ENCODE data around the gene WWOX.

WWOX gene

DNA sequence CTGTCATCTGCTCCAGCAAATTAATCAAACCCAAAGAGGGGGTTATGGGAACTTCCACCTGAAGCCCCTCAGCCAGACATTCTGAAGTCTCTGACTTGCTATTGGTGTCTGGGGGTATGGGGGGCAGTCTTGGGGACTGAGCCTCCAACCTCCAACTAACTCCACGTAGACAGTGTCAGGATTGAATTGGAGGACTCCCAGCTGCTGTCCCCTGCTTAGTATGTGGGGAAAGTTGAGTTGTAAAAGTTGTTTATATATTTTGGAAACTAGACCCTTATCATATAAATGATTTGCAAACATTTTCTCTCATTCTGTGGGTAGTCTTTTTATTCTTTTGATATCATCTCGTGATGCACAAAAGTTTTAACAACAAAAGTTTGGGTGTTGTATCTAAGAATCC is 689.2 kb downstream of the WWOX start:
- DNase-seq = no peak

DNA sequence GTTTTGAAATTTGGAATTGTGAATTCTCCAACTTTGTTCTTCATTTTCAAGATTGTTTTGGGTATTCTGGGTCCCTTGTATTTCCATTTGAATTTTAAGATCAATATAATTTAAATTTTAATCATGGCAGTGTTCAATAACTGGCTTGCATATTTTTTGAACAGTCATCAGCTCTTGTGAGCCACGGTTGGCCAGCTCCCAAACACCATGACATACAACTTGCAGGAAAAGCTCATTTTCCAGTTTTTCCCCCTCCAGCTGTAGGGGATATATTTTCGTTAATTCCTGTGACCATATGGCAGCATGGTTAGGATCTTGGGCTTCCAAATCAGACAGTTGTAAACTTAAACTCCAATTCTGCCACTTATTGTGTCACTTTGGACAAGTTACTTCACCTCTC is 690.1 kb downstream of the WWOX start:
- DNase-seq = no peak

DNA sequence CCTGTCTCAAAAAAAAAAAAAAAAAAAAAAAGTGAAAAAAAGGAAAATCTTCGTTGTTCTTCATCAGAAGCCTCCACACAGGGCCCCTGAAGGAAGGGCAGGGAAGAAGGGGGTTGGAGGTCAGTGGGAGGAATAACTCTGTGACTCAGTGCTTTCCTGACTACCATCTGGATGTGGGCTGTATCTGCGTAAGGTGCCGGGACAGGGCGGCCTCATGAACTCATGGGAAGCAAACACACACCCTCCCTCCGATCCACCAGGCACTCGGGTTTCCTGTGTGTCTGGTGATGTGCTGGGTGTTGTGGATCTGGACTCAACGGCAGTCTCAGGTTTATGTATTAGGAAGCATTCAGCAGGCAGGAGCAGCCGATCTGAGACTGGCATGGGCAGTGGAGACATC is 691.6 kb downstream of the WWOX start:
- no peak for DNase-seq

DNA sequence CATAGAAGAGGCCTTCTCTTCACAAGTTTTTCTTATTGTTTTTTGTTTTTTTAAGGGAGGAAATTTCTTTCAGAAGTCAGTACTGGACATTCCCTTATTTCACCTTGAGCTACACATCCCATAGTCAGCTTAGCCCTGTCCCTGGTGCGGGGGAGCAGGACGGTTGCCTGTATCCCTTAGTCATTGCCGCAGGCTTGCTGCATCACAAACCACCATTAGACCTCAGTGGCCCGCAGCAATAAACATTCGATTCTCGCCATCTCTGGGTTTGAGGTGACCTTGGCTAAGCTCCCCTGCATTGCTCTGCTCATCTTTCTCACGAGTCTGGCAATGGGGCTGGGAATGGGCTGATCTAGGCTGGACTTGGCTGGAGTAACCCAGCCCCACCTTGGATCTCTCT is 692.5 kb downstream of the WWOX start:
- DNase-seq = no peak

DNA sequence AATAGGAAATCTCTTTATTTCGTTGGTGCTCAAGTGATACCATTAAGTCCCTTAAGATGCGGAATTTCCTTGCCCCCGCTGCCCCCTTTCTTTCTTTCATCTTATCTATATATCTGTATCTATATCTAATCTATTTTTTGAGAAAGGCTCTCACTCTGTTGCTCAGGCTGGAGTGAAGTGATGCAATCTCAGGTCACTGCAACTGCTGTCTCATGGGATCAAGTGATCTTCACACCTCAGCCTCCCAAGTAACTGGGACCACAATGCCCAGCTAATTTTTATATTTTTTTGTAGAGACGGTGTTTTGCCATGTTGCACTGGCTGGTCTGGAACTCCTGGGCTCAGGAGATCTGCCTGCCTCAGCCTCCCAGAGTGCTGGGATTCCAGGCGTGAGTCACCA is 693.5 kb downstream of the WWOX start:
- DNase-seq = no peak

DNA sequence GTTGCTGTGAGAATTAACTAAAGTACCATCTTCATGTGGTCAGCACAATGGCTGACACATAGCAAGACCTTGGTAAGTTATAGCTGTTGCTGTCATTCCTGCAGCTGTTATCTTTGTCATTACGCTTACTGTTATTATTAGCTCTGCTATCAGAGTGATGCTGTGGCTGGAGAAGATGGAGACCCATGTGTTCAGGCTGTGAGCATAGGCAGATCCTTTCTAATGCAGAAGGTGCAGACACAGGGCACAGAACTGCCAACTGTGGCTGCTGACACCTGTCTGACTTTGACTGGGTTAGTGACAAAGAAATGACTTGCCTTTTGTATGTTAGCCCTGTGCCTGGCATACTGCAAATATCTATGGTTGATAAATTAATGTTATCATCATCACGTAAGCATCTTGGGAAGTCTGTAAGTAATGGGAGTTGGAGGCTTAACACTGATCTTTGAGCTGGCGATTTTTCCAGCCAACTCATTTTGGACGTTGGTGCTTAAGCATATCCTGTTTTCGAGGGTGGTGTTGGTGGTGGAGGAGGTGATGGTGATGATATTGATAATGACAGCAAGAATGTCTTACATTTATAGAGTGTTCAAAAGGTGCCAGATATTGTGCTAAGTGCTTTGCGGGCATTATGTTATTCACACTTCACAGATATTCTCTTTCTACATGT is 695.3 kb downstream of the WWOX start:
- no peak for DNase-seq

DNA sequence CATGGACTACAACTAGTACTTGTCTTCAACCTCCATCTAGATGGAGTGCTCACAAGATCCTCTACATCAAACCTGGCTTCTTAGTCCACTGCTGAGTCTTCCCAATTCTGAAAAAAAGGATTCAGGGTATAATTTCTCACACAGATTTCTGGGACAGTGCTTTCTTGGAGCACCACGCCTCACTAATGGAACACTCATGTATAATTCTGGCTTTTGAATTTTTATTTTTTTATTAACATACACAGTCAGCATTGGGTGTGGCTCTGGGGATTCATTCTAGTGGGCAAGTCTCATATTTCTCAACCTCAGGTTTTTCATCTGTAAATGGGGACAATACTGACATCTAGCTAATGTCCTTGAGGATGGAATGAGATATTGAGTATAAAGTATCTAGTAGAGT is 696.0 kb downstream of the WWOX start:
- DNase-seq = no peak

DNA sequence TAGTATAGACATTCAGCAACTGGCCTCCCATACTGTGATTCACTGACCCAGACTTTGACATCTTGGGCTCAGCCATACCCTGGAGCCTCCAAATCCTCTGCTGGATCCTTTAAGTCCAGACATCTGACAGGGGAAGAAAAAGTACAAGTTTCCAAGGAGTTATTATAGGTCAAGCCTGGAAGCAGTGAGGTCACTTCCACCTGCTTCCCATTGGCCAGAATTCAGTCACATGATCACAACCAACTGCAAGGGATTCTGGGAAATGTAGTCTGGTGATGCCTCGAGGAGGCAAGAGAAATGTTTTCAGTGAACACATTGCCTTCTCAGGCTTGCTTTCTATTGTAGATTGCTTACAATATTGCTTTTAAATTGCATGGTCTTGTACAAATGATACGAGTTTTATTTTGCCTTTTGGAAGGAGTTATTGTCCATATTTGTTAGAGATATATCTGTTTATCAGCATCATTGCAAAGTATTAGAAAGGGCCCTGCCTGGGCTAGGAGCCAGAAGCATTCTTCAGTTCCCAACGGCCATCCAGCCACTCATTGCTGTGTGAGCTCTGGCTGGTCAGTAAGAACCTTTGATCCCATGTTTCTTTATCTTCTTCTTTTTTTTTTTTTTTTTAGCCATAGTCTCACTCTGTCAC is 696.9 kb downstream of the WWOX start:
- DNase-seq = no peak

DNA sequence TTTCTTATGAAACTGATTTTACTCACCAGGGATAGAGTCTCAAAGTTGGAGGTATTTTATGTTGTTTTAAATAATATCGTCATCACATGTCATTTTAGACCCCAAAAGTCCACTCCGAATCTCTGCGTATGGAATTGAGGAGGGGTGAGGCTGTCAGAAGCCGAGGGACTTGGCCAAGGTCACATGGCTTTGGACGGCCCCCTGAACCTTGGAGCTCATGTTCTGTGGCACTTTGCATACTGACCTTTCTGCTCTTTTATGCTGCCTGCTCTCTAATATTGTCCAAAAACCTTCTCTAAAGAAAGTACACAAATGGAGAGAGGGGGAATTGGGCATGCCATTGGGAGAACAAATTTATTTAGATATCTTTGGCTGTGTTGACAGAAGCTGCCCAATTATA is 700.0 kb downstream of the WWOX start:
- no peak for DNase-seq

DNA sequence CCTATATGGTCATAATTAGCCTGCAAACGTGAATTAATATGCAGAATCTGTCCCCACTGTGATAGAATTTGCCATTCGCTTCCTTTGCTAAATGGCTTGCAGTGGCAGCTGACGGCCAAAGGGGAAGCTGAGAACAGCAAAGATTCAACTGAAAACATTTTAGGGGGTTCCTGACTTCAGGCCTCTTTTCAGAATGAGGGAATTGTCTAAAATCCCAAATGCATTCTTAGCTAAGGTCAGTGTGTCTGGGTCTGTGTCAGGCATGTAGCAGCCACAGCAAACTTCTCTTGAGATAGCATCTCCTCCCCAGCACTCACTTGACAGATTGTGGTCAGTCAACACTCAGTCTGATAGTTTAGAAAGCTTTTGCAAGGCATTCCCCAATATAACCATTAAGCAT is 701.1 kb downstream of the WWOX start:
- no peak for DNase-seq

DNA sequence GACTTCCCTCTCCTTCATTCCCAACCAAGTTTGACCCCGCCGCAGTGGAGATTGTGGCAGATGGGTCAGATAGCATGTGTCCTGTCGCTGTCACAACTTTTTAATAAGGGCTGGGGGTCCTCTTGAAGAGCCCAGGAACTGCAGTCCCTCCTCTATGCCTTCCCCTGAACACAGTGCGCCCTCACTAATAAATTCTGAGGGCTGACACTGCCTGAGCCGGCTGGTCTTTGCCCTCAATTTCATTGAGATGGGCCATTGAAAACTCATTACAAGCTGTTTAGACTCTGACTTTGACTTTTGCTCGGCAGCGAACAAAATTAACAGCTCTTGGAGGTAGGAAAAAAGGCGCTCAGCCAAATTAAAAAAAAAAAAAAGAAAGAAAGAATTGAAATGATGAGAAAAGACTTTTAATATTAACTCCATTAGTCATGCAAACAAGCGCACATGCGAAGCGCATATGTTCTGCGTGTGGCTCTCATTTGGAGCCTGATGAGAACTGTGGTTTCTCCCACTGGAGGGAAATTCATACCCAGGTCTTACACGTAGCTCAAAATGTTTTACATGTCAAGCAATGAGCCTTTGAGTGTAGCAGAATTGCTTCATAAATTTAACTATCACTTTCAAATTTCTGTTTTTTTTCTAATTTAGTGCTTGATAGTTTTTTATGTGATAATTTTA is 704.7 kb downstream of the WWOX start:
- no peak for DNase-seq

DNA sequence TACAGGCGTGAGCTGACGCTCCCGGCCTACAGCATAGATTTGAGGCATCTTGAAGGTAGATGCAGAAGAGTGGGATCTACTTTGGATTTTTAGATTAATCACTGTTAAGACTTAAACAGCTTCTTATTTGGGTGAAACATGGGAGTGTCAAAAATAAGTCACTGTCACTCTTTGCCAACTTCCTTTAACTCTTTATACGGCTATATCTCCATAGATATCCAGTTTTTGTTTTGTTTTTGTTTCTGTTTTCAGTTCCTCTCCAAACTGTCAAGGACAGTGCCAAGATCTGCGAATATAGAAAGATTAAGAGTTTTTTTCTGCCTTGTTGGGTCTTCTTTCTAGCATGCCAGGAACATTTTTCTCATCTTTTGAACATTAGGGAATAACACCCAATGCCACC is 706.1 kb downstream of the WWOX start:
- DNase-seq = no peak

DNA sequence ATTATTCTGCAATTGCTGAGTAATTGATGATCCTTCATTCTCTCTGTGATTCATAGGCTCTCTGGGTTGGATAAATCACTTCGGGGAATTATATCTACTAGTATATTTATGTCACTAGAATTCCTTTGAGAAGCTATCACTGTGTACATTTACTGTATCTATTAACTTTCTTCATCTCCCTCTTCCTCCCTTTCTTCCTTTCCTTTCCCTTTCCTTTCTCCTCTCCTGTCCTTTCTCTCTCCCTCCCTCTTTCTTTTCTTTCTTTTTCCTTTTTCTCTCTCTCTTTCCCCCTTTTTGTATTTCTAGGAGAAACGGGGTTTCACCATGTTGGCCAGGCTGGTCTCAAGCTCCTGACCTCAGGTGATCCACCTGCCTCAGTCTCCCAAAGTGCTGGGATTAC is 711.8 kb downstream of the WWOX start:
- DNase-seq = no peak

DNA sequence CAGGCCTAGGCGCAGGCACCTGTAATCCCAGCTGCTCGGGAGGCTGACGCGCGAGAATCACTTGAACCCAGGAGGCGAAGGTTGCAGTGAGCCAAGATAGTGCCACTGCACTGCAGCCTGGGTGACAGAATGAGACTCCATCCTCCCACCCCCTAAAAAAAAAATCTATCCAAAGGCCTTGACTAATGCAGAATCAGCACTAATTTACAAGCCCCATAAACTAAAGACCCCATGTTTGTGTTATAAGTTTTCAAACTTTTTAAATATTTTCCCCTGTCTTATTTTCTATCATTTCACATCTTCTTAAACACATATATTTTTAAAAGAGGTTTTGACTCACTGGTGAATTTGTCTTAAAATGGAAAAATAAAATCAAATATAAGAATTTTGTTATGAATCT is 713.1 kb downstream of the WWOX start:
- no peak for DNase-seq

DNA sequence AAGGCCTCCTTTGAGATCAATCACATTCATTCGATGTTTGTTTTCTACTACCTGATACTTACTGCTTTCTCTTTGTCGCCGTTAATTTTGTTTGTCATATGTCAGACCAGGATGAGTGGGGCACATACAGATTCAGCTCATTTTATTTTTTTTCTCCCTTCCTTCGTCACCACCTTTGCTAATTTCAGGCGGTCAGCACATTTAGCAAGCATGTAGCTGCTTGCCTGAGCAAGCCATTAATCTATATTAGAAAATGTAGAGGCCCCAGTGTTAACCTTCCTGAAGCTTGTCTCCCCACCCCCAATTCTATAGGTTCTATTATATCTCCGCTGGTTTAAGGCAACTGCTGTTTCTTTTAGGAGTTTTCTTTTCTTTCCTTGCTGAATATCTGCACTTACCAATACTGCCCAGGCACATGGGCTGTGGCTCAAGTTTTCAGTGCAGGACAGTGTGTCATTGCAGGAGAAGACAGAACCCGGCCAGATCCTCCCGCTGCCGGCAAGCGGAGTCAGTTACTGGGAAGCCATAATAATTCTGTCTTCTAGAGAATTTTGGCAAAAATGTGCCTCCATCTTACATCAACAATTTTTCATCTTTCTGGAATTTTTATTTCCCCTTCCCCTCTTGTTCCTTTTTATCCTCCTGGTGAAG is 714.3 kb downstream of the WWOX start:
- DNase-seq = no peak

DNA sequence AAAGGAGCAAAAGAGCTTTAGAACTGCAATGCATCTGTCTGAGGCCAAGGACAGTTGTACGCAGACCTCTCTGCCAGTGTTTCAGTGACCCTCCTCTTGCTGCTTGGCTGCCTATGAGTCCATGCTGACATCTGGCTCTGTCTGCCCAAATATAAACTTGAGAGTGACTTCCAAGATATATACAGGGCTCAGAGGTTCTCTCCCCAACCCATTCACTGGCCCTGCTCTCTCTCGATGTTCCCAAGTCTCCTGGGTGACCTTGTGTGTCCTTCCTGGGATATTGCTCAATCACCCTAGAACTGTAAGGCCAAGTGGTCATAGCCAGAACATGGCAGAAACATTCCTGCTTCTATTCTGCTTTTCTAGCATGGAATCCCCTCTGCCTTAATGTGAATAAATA is 716.3 kb downstream of the WWOX start:
- DNase-seq = no peak

DNA sequence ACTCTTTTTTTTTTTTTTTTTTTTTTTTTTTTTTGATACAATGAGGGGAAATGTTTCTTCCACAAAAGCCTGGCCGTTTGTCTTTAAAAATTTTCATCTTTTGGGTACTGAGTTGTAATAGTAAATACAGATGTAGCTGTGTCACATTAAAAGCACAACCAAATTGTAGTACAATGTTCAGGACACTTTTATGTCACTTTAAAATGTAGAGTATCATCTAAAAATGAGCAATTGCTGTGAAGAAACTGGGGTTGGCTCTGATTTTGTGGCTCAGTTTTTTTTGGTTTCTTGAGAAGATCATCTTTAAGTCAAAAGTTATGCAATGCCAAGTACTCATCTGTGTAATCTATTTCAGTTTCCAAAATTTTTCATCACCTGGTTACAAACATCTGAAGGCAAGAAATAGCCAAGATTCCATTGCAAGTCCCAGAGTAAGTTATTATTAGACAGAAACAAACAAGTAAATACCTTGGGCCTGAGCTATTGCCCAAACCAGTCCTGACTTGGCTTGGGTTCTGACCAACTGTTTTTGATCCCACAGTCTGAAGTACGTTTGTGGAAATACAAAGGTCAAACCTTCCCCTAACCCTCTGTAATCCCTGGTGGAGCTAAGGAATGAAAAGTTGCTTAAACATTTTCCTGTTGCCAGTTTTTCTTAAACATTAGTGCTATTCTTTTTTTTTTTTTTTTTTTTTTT is 717.2 kb downstream of the WWOX start:
- no peak for DNase-seq

DNA sequence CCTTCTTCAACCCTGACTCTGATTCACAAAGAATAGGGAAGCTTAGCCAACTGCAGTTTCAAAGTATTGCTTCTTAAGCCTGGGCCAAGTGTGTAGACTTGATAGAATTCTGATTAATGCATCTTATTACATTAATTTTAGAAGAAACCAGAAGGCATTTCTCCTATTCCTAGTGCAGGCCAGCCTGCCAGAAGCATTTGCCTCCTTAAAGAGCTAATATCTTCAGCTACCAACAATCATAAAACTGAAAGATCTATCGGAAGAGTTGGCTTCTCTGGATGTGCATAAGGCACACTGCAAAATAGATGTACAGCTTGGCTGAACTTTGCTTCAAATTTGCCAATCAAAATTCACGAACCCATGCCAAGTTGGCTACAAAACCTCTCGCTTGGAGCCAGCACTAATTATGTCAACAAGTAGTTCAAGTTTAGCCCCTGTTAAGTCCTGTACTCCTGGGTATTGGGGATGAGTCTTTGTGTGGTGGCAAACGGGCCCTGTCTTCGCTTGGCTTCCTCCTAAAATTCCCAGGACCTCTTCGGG is 717.8 kb downstream of the WWOX start:
- DNase-seq = no peak

DNA sequence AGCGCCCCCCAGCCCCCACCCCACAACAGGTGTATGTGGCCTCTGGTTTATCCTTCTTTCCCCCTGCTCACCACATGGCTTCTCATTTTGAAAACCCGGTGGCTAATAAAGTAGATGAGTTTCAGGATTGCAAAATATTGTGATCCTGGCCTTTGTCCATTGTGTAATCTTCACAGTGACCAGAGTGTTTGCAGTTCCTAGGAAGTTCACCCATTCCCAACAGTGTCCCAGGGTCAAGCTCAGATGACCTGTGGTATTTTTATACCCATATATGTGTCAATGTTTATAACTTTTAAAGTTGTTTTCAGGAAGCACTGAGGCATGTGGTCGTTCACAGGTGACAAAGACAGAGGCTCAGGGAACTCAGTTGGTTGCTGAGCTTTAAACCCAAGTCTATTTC is 721.9 kb downstream of the WWOX start:
- no peak for DNase-seq

DNA sequence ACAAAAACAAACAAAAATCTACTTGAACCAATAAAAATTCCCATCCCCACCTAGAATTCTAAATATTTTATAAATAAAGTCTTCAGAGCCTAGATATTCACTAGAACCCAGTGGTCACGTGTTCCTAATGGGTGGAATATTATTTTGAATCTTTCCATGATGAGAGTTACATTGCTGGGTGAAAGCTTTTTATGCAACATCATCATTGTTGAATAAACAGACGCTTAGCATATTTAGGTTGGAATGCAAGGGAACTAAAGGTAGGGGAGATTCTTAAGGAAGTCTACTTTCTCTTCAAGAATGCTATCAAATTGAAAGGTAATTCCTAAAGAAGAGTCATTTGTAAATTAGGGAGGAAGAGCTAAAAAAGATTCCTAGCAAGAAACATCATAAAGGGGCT is 723.1 kb downstream of the WWOX start:
- no peak for DNase-seq

DNA sequence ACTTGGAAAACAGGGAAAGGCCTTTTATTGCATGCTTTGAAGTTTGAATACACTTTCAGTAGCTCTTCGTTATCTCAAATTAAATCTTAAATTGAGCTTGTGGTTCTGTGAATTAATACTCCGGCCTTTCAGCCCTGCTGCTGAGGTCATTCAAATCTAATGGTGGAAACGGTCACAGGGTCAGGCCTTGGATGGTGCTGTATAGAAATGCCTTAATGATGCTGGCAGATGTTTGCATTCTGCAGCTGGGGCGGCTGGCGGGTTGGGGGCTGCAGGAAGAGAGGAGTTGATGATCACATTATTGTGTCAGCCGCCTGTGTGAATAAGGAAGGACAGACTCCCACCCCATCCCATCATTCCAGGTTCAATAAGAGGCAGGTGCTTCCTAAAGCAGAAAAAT is 723.6 kb downstream of the WWOX start:
- no peak for DNase-seq

DNA sequence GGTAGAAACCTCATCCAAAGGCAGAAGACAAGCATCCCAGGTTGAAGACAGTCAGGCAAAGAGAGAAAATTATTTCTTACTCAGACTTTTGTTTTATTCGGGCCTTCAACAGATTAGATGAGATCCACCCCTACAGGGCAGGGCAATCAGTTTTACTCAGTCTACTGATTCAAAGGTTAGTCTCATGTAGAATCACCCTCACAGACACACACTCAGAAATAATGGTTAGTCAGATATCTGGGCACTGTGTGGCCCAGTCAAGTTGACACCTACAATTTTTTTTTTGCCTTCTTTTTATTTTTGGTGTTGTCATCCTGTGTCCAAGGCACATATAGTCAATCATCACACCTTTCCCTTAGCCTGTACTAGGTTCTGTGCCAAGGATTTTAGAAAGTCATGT is 729.8 kb downstream of the WWOX start:
- DNase-seq = no peak

DNA sequence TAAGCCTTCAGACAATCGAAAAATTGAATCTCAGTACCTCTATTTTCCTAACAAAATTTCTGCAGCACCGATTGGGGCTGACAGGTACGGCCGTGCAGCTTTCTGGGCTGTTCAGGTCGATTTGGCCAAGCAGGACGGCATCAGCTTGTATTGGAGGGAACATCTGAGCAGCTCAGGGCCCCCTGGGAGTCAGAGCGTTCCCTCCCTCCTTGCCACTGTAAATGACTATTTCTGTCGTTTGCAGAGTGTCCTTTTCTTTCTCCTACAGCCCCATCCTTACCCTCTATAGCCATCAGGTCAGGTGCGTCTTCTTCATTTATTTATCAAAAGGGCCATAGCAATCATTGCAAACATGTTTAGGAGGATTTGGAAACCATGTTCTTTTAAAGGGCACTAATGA is 731.1 kb downstream of the WWOX start:
- DNase-seq = no peak

Measured in CD4-positive, alpha-beta T cell treated with Interleukin-6 for 4 hours (primary cell).